OCI-LY7 (cell line): ENCODE data around the gene ITGB2. TPM values are rescaled to one million over a fixed set of nuclear protein-coding genes. Genes with fewer than 3 reads are reported as not detected.
A peak's percentile ranks its signal among the peaks of the same experiment; 100 is the strongest.

Experiments used
- BruUV-seq: library from RNA; stranded (reverse); fragments of 400-500 nt; replicated peaks from 2 replicates; lab custom pipeline; 2021; lab: Mats Ljungman, UMichigan
- CTCF ChIA-PET: fragments of 300-600 bp; sonication (Branson Sonifier 250); formaldehyde crosslinking; loops from one replicate; lab custom pipeline; 2022; ENCODE audit warnings: antibody characterized with exemption; ENCODE audit not compliant: unreplicated experiment; lab: Charles Lee
- POLR2A ChIA-PET: fragments of 300-600 bp; sonication (Branson Sonifier 250); formaldehyde crosslinking; loops from one replicate; lab custom pipeline; 2022; ENCODE audit warnings: antibody characterized with exemption; lab: Charles Lee
- DNase-seq: peaks from one replicate; pipeline ENCODE4 v3.0.0-alpha.2; 2015; ENCODE audit warnings: low spot score
- H2AFZ ChIP-seq: fragments of 200-600 bp; sonication (generic), shearing (Covaris generic); 2 replicates; pipeline ENCODE4 v1.6.1; 2014; ENCODE audit warnings: mild to moderate bottlenecking, antibody characterized with exemption, low read length, moderate library complexity
- H3K27ac ChIP-seq: fragments of 200-600 bp; sonication (generic); 2 replicates; pipeline ENCODE4 v1.5.1; 2014; ENCODE audit warnings: mixed run types, low read depth, mild to moderate bottlenecking, moderate library complexity, low read length, inconsistent platforms; ENCODE audit not compliant: poor library complexity, severe bottlenecking
- H3K36me3 ChIP-seq: fragments of 200-600 bp; sonication (generic); 2 replicates; pipeline ENCODE4 v1.6.1; 2014; ENCODE audit warnings: mild to moderate bottlenecking, antibody characterized with exemption, low read length, moderate library complexity, mixed read lengths; ENCODE audit not compliant: insufficient read depth
- H3K4me1 ChIP-seq: fragments of 200-600 bp; sonication (generic); 2 replicates; pipeline ENCODE4 v1.5.1; 2014; ENCODE audit warnings: mild to moderate bottlenecking, low read length; ENCODE audit not compliant: insufficient read depth, poor library complexity, severe bottlenecking
- H3K4me2 ChIP-seq: fragments of 200-600 bp; sonication (generic); 2 replicates; pipeline ENCODE4 v1.6.1; 2014; ENCODE audit warnings: mild to moderate bottlenecking, low read length
- H3K4me3 ChIP-seq: fragments of 200-600 bp; sonication (generic); 2 replicates; pipeline ENCODE4 v1.5.1; 2014; ENCODE audit warnings: mild to moderate bottlenecking, low read depth, low read length; ENCODE audit not compliant: poor library complexity, severe bottlenecking
- H3K79me2 ChIP-seq: fragments of 200-600 bp; sonication (generic); 2 replicates; pipeline ENCODE4 v1.6.1; 2016; ENCODE audit warnings: low read depth, mild to moderate bottlenecking, low read length, moderate library complexity, mixed read lengths; ENCODE audit not compliant: insufficient read depth
- H3K9me2 ChIP-seq: fragments of 200-600 bp; sonication (generic); 2 replicates; pipeline ENCODE4 v1.6.1; 2016; ENCODE audit warnings: mild to moderate bottlenecking, low read length, mixed read lengths; ENCODE audit not compliant: insufficient read depth
- H3K9me3 ChIP-seq: fragments of 200-600 bp; sonication (generic); 2 replicates; pipeline ENCODE4 v1.6.1; 2014; ENCODE audit warnings: mild to moderate bottlenecking, mixed run types, low read length, mixed read lengths
- H4K20me1 ChIP-seq: fragments of 200-600 bp; sonication (generic); 2 replicates; pipeline ENCODE4 v1.6.1; 2014; ENCODE audit warnings: mild to moderate bottlenecking, antibody characterized with exemption, low read length, moderate library complexity, mixed read lengths; ENCODE audit not compliant: insufficient read depth
- CTCF ChIP-seq: fragments of 200-600 bp; sonication (generic); conservative IDR thresholded peaks from 2 replicates; pipeline ENCODE4 v1.5.1; 2014; ENCODE audit warnings: mild to moderate bottlenecking, antibody characterized with exemption, low read length, moderate library complexity, mixed read lengths
- EZH2phosphoT487 ChIP-seq: fragments of 200-600 bp; sonication (generic); IDR thresholded peaks from 2 replicates; pipeline ENCODE4 v1.6.1; 2018; ENCODE audit warnings: low read depth, borderline replicate concordance, mild to moderate bottlenecking, mixed run types, antibody characterized with exemption, low read length, moderate library complexity, mixed read lengths
- intact Hi-C: fragments of 100-400 bp; cut with micrococcal nuclease; formaldehyde crosslinking; loops from one replicate; pipeline ENCODE4 v1.10.0; 2022; ENCODE audit not compliant: unreplicated experiment
- total RNA-seq, 2 experiments: library from RNA; depleted of rRNA in 1 of 2; stranded (reverse); fragments of >200 nt in 1 of 2; shearing (Covaris generic) in 1 of 2; gene quantifications; 2 replicates each; pipeline ENCODE4 v1.2.3, GENCODE V29; 2014 to 2022

The ITGB2 gene
- total RNA-seq, 2 experiments from 2014 or later, result 11.6 to 78.9 TPM

DNA sequence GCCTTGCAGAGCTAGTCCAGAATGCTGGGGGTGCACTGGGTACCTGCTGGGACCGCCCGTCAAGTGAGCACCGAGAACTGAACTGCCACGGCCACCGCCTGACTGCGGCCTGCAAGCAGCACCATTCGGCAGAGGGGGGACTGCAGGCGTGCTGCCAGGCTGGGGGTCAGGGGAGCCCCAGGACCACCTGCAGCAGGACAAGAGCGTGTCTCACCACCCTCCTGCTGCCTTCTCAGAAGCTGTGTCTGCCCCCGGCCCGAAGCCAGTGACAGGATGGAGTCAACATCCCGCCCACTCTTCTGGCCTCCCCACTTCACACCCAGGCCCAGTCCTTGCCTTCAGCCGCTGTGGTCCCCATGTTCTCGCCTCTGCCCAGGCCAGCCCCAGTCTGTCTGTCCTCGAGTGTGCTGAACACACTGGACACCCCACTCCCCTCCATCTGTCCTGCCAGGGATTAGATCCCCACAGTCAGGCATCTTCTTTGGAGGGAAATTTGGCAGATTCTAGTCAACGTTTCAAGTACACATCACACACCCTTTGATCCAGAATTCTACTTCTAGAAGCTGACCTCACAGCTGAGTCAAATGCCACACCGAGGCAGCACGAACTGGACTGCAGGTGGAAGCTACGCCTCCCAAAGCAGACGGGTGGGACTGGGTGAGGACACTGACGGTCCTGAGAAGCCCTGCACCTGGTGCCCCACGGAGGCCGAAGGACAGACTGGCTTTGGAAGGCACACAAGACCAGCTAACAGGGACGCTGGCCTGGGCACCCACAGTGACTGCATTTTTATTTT, 73.2 kb downstream of the ITGB2 start:
- ChIA-PET CTCF (no interaction called here), POLR2A (no interaction called here)
- Histone ChIP-seq H4K20me1 (no peaks in the 10 kb centered on the region), H3K9me3 (no peaks in the 10 kb centered on the region), H2AFZ (no peak overlapping the region), H3K4me3 (no peak overlapping the region), H3K27ac (no peak overlapping the region), H3K4me1 (no peaks in the 10 kb centered on the region), H3K4me2 (no peak overlapping the region), H3K79me2 (no peaks in the 10 kb centered on the region), H3K36me3 (peaks cover 14% of the 10 kb centered on the region), H3K9me2 (no peaks in the 10 kb centered on the region)
- DNase-seq, result no peak
- intact Hi-C loops, result no loop called here
- no peak for TF ChIP-seq EZH2phosphoT487
- no peak for TF ChIP-seq CTCF
- BruUV-seq, result no TSS peak

- TF ChIP-seq EZH2phosphoT487 (no peak), CTCF (no peak)
- no peak for DNase-seq
- Histone ChIP-seq H3K9me2 (no peaks in the 10 kb centered on the region), H3K4me2 (no peak overlapping the region), H3K9me3 (no peaks in the 10 kb centered on the region), H2AFZ (no peak overlapping the region), H3K36me3 (peaks cover 14% of the 10 kb centered on the region), H4K20me1 (no peaks in the 10 kb centered on the region), H3K4me3 (no peak overlapping the region), H3K79me2 (no peaks in the 10 kb centered on the region), H3K4me1 (no peaks in the 10 kb centered on the region), H3K27ac (no peak overlapping the region)
- ChIA-PET POLR2A (no interaction called here), CTCF (no interaction called here)
- intact Hi-C loops, result no loop called here
- no TSS peak for BruUV-seq
Measured at GRCh38 chr21:44846485-44847260, 74.0 kb downstream of the ITGB2 start.

GRCh38 chr21:44846224-44846484, 74.5 kb downstream of the ITGB2 start:
- Histone ChIP-seq H2AFZ (no peak overlapping the region), H3K79me2 (no peaks in the 10 kb centered on the region), H3K27ac (no peak overlapping the region), H4K20me1 (no peaks in the 10 kb centered on the region), H3K36me3 (peaks cover 10% of the 10 kb centered on the region), H3K4me3 (no peak overlapping the region), H3K9me2 (no peaks in the 10 kb centered on the region), H3K4me1 (no peaks in the 10 kb centered on the region), H3K9me3 (no peaks in the 10 kb centered on the region), H3K4me2 (peak overlapping the region; percentile 23; the same call in 1 of the 2 replicates)
- TF ChIP-seq CTCF (no peak; the same call in 1 of the 2 replicates), EZH2phosphoT487 (no peak)
- DNase-seq, result no peak
- BruUV-seq, result no TSS peak
- POLR2A ChIA-PET, result no interaction called here
- intact Hi-C loops, result no loop called here
- CTCF ChIA-PET, result no interaction called here
